ENCODE data around the gene FAM200B.

GRCh38 chr4:15707363-15707715 is 25.7 kb downstream of the FAM200B start:
- TF ChIP-seq POLR2A (IDR thresholded peaks at IDR 0.05) (no peak), CTCF (IDR thresholded peaks at IDR 0.05) (no peak)
